H1 (cell line): ENCODE data around the gene MEF2D.

Experiments used
- EP300 ChIP-seq, 2 experiments: IDR thresholded peaks; 1 replicate in 1 of 2; 2 replicates in 1 of 2; pipeline ENCODE4 v1.6.1; 2011 to 2012; ENCODE audit warnings: low read depth in 2 of 2, low read length in 2 of 2, mild to moderate bottlenecking in 2 of 2, borderline replicate concordance in 1 of 2, inconsistent platforms in 1 of 2, moderate library complexity in 1 of 2
- TF ChIP-seq, protein P1 (sequence below): IDR thresholded peaks from 2 replicates; pipeline ENCODE4 v1.6.1; 2011; ENCODE audit warnings: low read depth, mild to moderate bottlenecking, low read length; ENCODE audit not compliant: insufficient read depth

DNA sequence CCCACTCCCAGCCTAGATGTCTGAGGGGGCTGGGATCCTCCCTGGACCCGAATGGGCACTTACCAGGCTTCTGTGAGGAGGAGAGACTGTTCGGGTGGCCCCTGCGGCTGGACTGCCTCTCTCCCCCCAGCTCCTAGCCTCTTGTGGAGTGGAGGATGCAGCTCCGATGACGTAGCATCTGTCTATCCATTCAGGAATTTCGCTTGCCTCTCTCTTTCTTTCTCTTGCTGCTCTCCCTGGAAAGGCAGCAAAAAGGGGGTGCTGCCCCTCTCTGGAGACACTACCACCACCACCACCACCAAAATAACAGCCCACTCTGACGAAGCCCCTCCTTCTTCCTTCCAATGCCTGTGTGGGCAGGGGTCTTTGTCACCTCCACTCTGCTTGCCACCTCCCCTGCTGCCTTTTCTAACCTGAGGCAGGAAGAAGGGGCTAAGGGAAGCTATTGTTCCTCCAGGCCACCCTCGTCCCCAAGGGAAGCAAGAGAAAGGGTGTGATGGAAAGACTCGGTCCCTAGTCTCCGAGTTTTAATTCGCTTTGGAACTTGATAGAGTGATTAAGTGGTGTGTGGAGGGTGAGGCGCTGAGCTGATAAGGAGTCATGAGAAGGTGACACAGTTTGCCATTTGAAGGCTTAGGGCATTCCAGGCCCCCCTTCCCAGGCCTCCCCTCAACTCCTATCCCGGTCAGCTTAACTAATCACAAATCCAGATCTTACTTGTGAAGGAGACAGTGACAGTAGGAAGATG, 71.1 kb downstream of the MEF2D start:
- no peak for TF ChIP-seq EP300 (IDR thresholded peaks at IDR 0.05; ENCODE audit: borderline replicate concordance in 1 of 2, low read depth in 2 of 2, low read length in 2 of 2)
- TF ChIP-seq, protein P1, sequence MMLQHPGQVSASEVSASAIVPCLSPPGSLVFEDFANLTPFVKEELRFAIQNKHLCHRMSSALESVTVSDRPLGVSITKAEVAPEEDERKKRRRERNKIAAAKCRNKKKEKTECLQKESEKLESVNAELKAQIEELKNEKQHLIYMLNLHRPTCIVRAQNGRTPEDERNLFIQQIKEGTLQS, result no peak
